Karpas-422 (cell line): ENCODE results near the gene NUP210L. TPM values are rescaled to one million over a fixed set of nuclear protein-coding genes. Genes with fewer than 3 reads are reported as not detected.

Experiments
- DNase-seq: peaks from one replicate; pipeline ENCODE4 v3.0.0-alpha.2; 2015
- H2AFZ ChIP-seq: fragments of 200-600 bp; sonication (generic); 2 replicates; pipeline ENCODE4 v1.6.1; 2014; ENCODE audit warnings: antibody characterized with exemption, low read length, mixed read lengths
- H3K27ac ChIP-seq: fragments of 200-600 bp; sonication (generic); 2 replicates; pipeline ENCODE4 v1.5.1; 2014; ENCODE audit warnings: mild to moderate bottlenecking, low read length, moderate library complexity
- H3K27me3 ChIP-seq: fragments of 200-600 bp; sonication (generic); 2 replicates; pipeline ENCODE4 v1.6.1; 2014; ENCODE audit warnings: low read length, mixed read lengths
- H3K36me3 ChIP-seq: fragments of 200-600 bp; sonication (generic); 2 replicates; pipeline ENCODE4 v1.6.1; 2014; ENCODE audit warnings: low read length, mixed read lengths; ENCODE audit not compliant: insufficient read depth
- H3K4me1 ChIP-seq: fragments of 200-600 bp; sonication (generic); 2 replicates; pipeline ENCODE4 v1.6.1; 2014; ENCODE audit warnings: mild to moderate bottlenecking, low read length, mixed read lengths
- H3K4me2 ChIP-seq: fragments of 200-600 bp; sonication (generic); 2 replicates; pipeline ENCODE4 v1.6.1; 2014; ENCODE audit warnings: low read length, low read depth, mild to moderate bottlenecking; ENCODE audit not compliant: poor library complexity, severe bottlenecking
- H3K4me3 ChIP-seq: fragments of 200-600 bp; sonication (generic); 2 replicates; pipeline ENCODE4 v1.5.1; 2014; ENCODE audit warnings: mild to moderate bottlenecking, antibody characterized with exemption, low read length, mixed read lengths
- H3K79me2 ChIP-seq: fragments of 200-600 bp; sonication (generic); 2 replicates; pipeline ENCODE4 v1.6.1; 2014; ENCODE audit warnings: mild to moderate bottlenecking, low read length, mixed read lengths
- H3K9ac ChIP-seq: fragments of 200-600 bp; sonication (generic); 2 replicates; pipeline ENCODE4 v1.6.0; 2014; ENCODE audit warnings: low read length
- H3K9me2 ChIP-seq: fragments of 200-600 bp; sonication (generic), shearing (Covaris generic); replicated peaks from 2 replicates; pipeline ENCODE4 v1.6.0; 2014; ENCODE audit warnings: mild to moderate bottlenecking, low read length, moderate library complexity; ENCODE audit not compliant: insufficient read depth
- H3K9me3 ChIP-seq: fragments of 300-700, 200-600 bp; sonication (generic); 2 replicates; pipeline ENCODE4 v1.6.1; 2014; ENCODE audit warnings: low read length, mixed read lengths
- H4K20me1 ChIP-seq: fragments of 200-600 bp; sonication (generic); 2 replicates; pipeline ENCODE4 v1.6.1; 2014; ENCODE audit warnings: mild to moderate bottlenecking, antibody characterized with exemption, low read length, low read depth; ENCODE audit not compliant: insufficient read depth
- total RNA-seq: library from RNA; depleted of rRNA; stranded (reverse); fragments of >200 nt; shearing (Covaris generic); gene quantifications from 2 replicates; pipeline ENCODE4 v1.2.3, GENCODE V29; 2014; ENCODE audit warnings: low replicate concordance

The NUP210L gene
- total RNA-seq, 1 experiment from 2014 or later = not detected

GRCh38 chr1:153995202-153995601 lies 159.7 kb downstream of the NUP210L start:
- Histone ChIP-seq H2AFZ (no peak overlapping the region), H3K4me3 (no peak overlapping the region), H3K27me3 (no peaks in the 10 kb centered on the region), H3K36me3 (peaks cover 22% of the 10 kb centered on the region), H3K9me3 (no peaks in the 10 kb centered on the region), H3K9me2 (no peaks in the 10 kb centered on the region), H3K9ac (no peak overlapping the region), H3K4me2 (no peak overlapping the region), H4K20me1 (peaks cover 13% of the 10 kb centered on the region), H3K27ac (no peak overlapping the region), H3K4me1 (peaks cover 18% of the 10 kb centered on the region), H3K79me2 (peaks cover 15% of the 10 kb centered on the region)
- DNase-seq = peak; percentile 53

DNA sequence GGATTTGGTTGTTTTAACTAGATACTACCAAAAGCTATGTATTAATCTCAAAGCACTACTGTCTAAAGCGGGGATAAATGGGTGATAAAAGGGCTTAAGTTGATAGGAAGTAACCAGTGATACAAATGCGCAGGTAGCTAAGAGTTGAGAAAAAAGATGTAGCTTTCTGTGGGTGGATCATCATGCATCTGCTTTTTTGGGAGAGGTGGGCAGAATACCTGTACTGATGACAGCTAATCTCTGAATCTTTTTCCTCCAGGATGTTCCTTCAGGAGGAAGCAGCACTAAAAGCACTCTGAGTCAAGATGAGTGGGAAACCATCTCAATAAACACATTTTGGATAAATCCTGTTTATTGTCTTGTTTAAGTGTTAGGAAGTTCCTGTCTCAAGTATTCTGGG lies 163.1 kb downstream of the NUP210L start:
- Histone ChIP-seq H3K27ac (peak overlapping the region; percentile 60), H3K36me3 (peaks cover 22% of the 10 kb centered on the region), H3K9me3 (no peaks in the 10 kb centered on the region), H3K9ac (peak overlapping the region; percentile 90), H3K4me3 (peak overlapping the region; percentile 78), H3K79me2 (peaks cover 15% of the 10 kb centered on the region), H4K20me1 (peaks cover 13% of the 10 kb centered on the region), H3K27me3 (no peaks in the 10 kb centered on the region), H3K9me2 (no peaks in the 10 kb centered on the region), H2AFZ (no peak overlapping the region), H3K4me2 (peak overlapping the region; percentile 76), H3K4me1 (peaks cover 30% of the 10 kb centered on the region)
- DNase-seq = no peak

DNA sequence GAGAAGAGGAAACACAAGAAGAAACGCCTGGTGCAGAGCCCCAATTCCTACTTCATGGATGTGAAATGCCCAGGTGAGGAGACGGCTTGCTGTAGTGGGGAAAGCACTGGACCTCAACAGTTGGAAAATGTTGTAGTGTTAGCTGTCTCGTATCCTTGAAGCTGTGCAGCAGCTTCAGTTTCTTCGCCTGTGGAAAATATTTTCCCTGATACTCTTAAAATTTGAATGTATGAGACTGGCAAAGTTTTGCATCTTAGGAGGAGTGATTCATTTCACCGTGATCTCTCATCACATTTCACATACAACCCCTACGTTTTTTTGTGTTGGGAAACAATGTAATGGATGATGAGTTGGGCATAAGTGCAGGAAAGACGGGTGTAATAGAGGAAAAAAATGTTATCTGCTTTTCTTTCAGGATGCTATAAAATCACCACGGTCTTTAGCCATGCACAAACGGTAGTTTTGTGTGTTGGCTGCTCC lies 163.7 kb downstream of the NUP210L start:
- H3K4me2 ChIP-seq = peak overlapping the region; percentile 76
- H3K27ac ChIP-seq = peak overlapping the region; percentile 60
- peak; percentile 44 for DNase-seq
- H3K9me3 ChIP-seq = no peaks in the 10 kb centered on the region
- no peaks in the 10 kb centered on the region for H3K27me3 ChIP-seq
- no peak overlapping the region for H2AFZ ChIP-seq
- H4K20me1 ChIP-seq = peaks cover 13% of the 10 kb centered on the region
- H3K9ac ChIP-seq = peak overlapping the region; percentile 90
- peaks cover 34% of the 10 kb centered on the region for H3K4me1 ChIP-seq
- H3K4me3 ChIP-seq = peak overlapping the region; percentile 78
- peaks cover 22% of the 10 kb centered on the region for H3K36me3 ChIP-seq
- H3K9me2 ChIP-seq = no peaks in the 10 kb centered on the region
- peaks cover 15% of the 10 kb centered on the region for H3K79me2 ChIP-seq

DNA sequence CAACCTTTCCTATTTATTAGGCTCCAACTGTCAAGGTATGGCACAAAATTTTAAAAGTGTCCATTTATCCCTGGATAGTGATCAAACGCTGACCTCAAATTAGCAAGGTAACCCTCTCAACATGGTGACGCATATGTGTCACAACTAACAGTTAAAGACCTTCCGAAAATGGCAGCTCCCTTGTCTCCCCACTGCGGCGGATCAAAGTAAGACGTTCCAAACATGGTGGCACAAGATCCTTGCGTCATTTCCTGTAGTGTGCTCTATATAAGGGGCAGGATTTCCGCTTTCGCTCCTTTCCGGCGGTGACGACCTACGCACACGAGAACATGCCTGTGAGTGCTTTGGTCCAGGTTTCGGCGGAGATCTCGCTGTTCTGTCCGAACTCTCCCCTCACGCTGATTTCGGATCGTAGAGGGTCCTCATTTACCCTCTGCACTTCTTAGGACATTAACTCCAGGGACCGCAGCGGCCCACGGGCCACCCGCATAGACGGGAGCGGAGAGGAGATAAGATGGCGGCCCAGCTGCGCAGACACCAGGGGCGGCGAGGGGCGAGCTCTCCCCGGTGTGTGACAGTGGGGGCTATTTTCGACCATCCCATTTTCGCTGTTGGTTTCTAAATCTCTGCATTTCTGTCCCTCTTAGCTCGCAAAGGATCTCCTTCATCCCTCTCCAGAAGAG lies 164.3 kb downstream of the NUP210L start, which contains the start of gene RPS27:
Gene RPS27, plus strand, starts transcription at position 295 of the 683 bp plus-strand sequence. Its CDS starts 35 bp downstream, at position 330.
- peaks cover 39% of the 10 kb centered on the region for H3K4me1 ChIP-seq
- peaks cover 22% of the 10 kb centered on the region for H3K36me3 ChIP-seq
- H3K4me3 ChIP-seq = peak within 1 kb of the TSS; percentile 78
- H3K27me3 ChIP-seq = no peaks in the 10 kb centered on the region
- no peaks in the 10 kb centered on the region for H3K9me2 ChIP-seq
- peaks cover 13% of the 10 kb centered on the region for H4K20me1 ChIP-seq
- H3K79me2 ChIP-seq = peaks cover 15% of the 10 kb centered on the region
- peak within 1 kb of the TSS; percentile 90 for H3K9ac ChIP-seq
- H2AFZ ChIP-seq = peak within 1 kb of the TSS; percentile 29
- H3K27ac ChIP-seq = peak within 1 kb of the TSS; percentile 60
- no peaks in the 10 kb centered on the region for H3K9me3 ChIP-seq
- peak; percentile 98 for DNase-seq
- peak within 1 kb of the TSS; percentile 76 for H3K4me2 ChIP-seq

DNA sequence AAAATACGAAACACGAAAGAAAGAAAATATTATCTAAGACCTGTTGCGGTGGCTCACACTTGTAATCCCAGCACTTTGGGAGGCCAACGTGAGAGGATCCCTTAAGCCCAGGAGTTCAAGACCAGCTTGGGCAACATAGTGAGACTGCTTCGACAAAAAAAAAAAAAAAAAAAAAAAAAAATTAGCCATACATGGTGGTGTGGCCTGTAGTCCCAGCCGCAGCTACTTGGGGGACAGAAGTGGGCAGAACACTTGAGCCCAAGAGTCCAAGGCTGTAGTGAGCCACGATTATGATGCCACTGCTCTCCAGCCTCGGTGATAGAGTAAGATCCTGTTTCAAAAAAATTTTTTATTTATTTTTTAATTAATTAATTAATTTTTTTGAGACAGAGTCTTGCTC lies 167.3 kb downstream of the NUP210L start:
- H3K4me2 ChIP-seq = peak overlapping the region; percentile 84
- H2AFZ ChIP-seq = no peak overlapping the region
- H3K27me3 ChIP-seq = no peaks in the 10 kb centered on the region

DNA sequence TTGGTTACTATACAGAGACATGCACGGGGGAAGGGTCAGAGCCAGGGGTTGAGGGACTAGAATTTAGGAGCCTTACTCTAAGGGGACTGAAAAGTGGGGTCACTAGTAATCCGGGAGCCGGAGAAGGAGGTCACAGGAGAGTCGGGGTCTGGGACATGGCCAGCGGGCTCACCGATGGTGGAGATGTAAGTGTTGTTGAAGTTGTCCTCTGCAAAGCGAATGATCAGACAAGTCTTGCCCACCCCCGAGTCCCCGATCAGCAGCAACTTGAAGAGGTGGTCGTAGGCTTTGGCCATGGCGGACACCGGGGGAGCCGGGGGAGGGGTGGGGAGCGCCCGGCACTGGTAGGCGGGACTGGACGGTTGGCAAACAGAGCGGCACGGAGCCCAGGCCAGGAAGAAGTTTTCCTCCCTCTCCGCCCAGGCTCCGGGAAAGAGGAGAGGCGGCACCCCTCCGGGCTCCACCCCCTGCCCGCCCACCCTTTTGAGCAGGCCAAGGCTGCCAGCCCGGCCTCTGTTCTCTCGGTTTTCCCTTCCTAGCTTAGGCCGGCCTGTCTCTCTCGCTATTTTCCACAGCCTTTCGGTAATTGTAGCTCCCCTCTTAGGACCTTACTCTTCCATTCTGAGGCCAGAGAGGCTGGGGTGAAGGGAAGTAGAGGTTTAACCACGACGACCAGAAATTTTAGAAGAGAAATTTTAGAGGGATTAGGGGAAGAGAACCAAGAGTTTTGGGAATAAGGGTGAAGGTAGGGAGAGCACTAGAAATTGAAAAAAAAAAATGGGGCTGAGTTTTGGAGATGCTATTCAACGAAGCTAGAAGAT lies 168.7 kb downstream of the NUP210L start, which contains the start of gene RAB13:
Gene RAB13, minus strand, starts transcription at position 399 of the 821 bp plus-strand sequence. Its CDS starts 103 bp downstream, at position 296.
- H2AFZ ChIP-seq = peak within 1 kb of the TSS; percentile 90; the same call in 1 of the 2 replicates
- H3K4me2 ChIP-seq = peak within 1 kb of the TSS; percentile 84
- H3K79me2 ChIP-seq = peaks cover 5% of the 10 kb centered on the region
- DNase-seq = peak; percentile 72
- H3K27ac ChIP-seq = peak within 1 kb of the TSS; percentile 63
- H4K20me1 ChIP-seq = no peaks in the 10 kb centered on the region; the same call in 1 of the 2 replicates
- no peaks in the 10 kb centered on the region for H3K27me3 ChIP-seq
- H3K9me3 ChIP-seq = no peaks in the 10 kb centered on the region
- H3K4me3 ChIP-seq = peak within 1 kb of the TSS; percentile 62
- peak within 1 kb of the TSS; percentile 71 for H3K9ac ChIP-seq
- H3K36me3 ChIP-seq = peaks cover 3% of the 10 kb centered on the region
- H3K9me2 ChIP-seq = no peaks in the 10 kb centered on the region
- peaks cover 39% of the 10 kb centered on the region for H3K4me1 ChIP-seq

More for the DNA sequence above, 167.3 kb downstream of the NUP210L start:
- Histone ChIP-seq H3K9me3 (no peaks in the 10 kb centered on the region), H4K20me1 (peaks cover 10% of the 10 kb centered on the region), H3K4me1 (peaks cover 51% of the 10 kb centered on the region), H3K4me3 (no peak overlapping the region), H3K9ac (peak overlapping the region; percentile 14; the same call in 1 of the 2 replicates), H3K79me2 (peaks cover 15% of the 10 kb centered on the region), H3K27ac (peak overlapping the region; percentile 48; the same call in 1 of the 2 replicates), H3K36me3 (peaks cover 17% of the 10 kb centered on the region), H3K9me2 (no peaks in the 10 kb centered on the region)
- DNase-seq = no peak

- Histone ChIP-seq H2AFZ (0 out of 2 replicates have a peak overlapping the region, but pooled peaks have one; percentile 0), H3K79me2 (no peaks in the 10 kb centered on the region), H3K4me2 (peak overlapping the region; percentile 84), H3K4me3 (peak overlapping the region; percentile 62), H3K9ac (peak overlapping the region; percentile 71), H3K9me3 (no peaks in the 10 kb centered on the region), H3K27ac (peak overlapping the region; percentile 54; the same call in 1 of the 2 replicates), H3K9me2 (no peaks in the 10 kb centered on the region), H3K36me3 (no peaks in the 10 kb centered on the region), H3K27me3 (no peaks in the 10 kb centered on the region), H4K20me1 (no peaks in the 10 kb centered on the region), H3K4me1 (peaks cover 39% of the 10 kb centered on the region)
- DNase-seq = no peak
These were observed 169.4 kb downstream of the NUP210L start for GRCh38 chr1:153985341-153985912.
